C4-2B (cell line): ENCODE data around the gene CYP2A6.
"Not testable (repeated sequence)": the region's sequence is repeated elsewhere in the genome, so short reads cannot be mapped to it uniquely, and the experiment has no call there.

Source experiments
- ZFX ChIP-seq: fragments of 450-650 bp; IDR thresholded peaks from 2 replicates; pipeline ENCODE4 v1.6.1; 2017
- TF ChIP-seq, protein P1 (sequence below): fragments of 450-650 bp; conservative IDR thresholded peaks from 2 replicates; pipeline ENCODE4 v1.5.1; 2017; ENCODE audit warnings: mild to moderate bottlenecking

DNA sequence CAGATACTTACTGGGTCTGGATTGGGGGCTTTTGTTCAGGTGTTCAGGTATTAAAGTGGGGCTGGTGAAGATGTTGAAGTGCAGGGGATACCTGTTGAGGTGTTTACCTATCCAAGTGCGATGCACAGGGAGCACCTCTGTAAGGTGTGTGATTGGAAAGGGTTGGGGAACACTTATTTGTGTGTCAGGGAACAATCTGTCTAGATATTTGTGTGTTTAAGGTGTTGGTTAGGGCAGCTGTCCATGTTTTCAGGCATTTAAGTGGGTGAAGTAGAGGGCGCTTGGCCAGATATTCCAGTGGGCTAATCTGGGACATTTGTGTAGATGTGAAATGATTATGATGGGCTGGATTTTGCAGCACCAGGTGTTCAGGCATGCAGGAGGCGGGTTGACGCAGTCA lies 29.1 kb upstream of the CYP2A6 start:
- TF ChIP-seq, protein P1, sequence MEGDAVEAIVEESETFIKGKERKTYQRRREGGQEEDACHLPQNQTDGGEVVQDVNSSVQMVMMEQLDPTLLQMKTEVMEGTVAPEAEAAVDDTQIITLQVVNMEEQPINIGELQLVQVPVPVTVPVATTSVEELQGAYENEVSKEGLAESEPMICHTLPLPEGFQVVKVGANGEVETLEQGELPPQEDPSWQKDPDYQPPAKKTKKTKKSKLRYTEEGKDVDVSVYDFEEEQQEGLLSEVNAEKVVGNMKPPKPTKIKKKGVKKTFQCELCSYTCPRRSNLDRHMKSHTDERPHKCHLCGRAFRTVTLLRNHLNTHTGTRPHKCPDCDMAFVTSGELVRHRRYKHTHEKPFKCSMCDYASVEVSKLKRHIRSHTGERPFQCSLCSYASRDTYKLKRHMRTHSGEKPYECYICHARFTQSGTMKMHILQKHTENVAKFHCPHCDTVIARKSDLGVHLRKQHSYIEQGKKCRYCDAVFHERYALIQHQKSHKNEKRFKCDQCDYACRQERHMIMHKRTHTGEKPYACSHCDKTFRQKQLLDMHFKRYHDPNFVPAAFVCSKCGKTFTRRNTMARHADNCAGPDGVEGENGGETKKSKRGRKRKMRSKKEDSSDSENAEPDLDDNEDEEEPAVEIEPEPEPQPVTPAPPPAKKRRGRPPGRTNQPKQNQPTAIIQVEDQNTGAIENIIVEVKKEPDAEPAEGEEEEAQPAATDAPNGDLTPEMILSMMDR, result not testable (repeated sequence)
- TF ChIP-seq ZFX, result not testable (repeated sequence)
